ENCODE data around the gene TEX2. TPM values are rescaled to one million over a fixed set of nuclear protein-coding genes. Genes with fewer than 3 reads are reported as not detected.

TEX2 gene
- total and polyA plus RNA-seq, 2 experiments from 2014 or later, result 18.7 to 23.5 TPM

GRCh38 chr17:64304551-64304950, 41.5 kb upstream of the TEX2 start:
- H3K9me3 ChIP-seq (ENCODE audit: low read depth), result no peaks in the 10 kb centered on the region
- H3K4me3 ChIP-seq, result no peak overlapping the region
- H3K36me3 ChIP-seq, result no peaks in the 10 kb centered on the region
- no peak for TF ChIP-seq CTCF (IDR thresholded peaks at IDR 0.05; ENCODE audit: low read depth, low read length)
- no peaks in the 10 kb centered on the region for H3K4me1 ChIP-seq (ENCODE audit: low read depth)
- H3K27me3 ChIP-seq, result no peaks in the 10 kb centered on the region
- H3K27ac ChIP-seq, result no peak overlapping the region
- no peak for DNase-seq (ENCODE audit: low read depth in 1 of 2, low spot score in 1 of 2)

- TF ChIP-seq CTCF (IDR thresholded peaks at IDR 0.05; ENCODE audit: low read depth, low read length), result no peak
- Histone ChIP-seq H3K27ac (no peak overlapping the region), H3K4me3 (no peak overlapping the region), H3K27me3 (no peaks in the 10 kb centered on the region), H3K4me1 (ENCODE audit: low read depth) (no peaks in the 10 kb centered on the region), H3K36me3 (no peaks in the 10 kb centered on the region), H3K9me3 (ENCODE audit: low read depth) (no peaks in the 10 kb centered on the region)
- no peak for DNase-seq (ENCODE audit: low read depth in 1 of 2, low spot score in 1 of 2)
Observed at GRCh38 chr17:64300699-64300965, 37.6 kb upstream of the TEX2 start.

GRCh38 chr17:64297467-64298088, 34.5 kb upstream of the TEX2 start:
- no peak for TF ChIP-seq CTCF (IDR thresholded peaks at IDR 0.05; ENCODE audit: low read depth, low read length)
- Histone ChIP-seq H3K4me3 (no peak overlapping the region), H3K4me1 (ENCODE audit: low read depth) (no peaks in the 10 kb centered on the region), H3K36me3 (no peaks in the 10 kb centered on the region), H3K9me3 (ENCODE audit: low read depth) (no peaks in the 10 kb centered on the region), H3K27me3 (no peaks in the 10 kb centered on the region), H3K27ac (no peak overlapping the region)
- DNase-seq (ENCODE audit: low read depth in 1 of 2, low spot score in 1 of 2), result no peak

GRCh38 chr17:64296246-64296645, 33.2 kb upstream of the TEX2 start:
- no peaks in the 10 kb centered on the region for H3K27me3 ChIP-seq
- no peaks in the 10 kb centered on the region for H3K9me3 ChIP-seq (ENCODE audit: low read depth)
- H3K36me3 ChIP-seq, result no peaks in the 10 kb centered on the region

GRCh38 chr17:64295146-64295545, 32.1 kb upstream of the TEX2 start:
- DNase-seq (ENCODE audit: low read depth in 1 of 2, low spot score in 1 of 2), result no peak

More at GRCh38 chr17:64296246-64296645, 33.2 kb upstream of the TEX2 start:
- no peak for DNase-seq (ENCODE audit: low read depth in 1 of 2, low spot score in 1 of 2)
- no peaks in the 10 kb centered on the region for H3K4me1 ChIP-seq (ENCODE audit: low read depth)
- no peak overlapping the region for H3K4me3 ChIP-seq
- TF ChIP-seq CTCF (IDR thresholded peaks at IDR 0.05; ENCODE audit: low read depth, low read length), result no peak
- no peak overlapping the region for H3K27ac ChIP-seq

More at GRCh38 chr17:64295146-64295545, 32.1 kb upstream of the TEX2 start:
- Histone ChIP-seq H3K36me3 (no peaks in the 10 kb centered on the region), H3K27me3 (no peaks in the 10 kb centered on the region), H3K27ac (no peak overlapping the region), H3K4me3 (no peak overlapping the region), H3K9me3 (ENCODE audit: low read depth) (no peaks in the 10 kb centered on the region), H3K4me1 (ENCODE audit: low read depth) (no peaks in the 10 kb centered on the region)
- no peak for TF ChIP-seq CTCF (IDR thresholded peaks at IDR 0.05; ENCODE audit: low read depth, low read length)

Measured in cardiac muscle cell (in vitro differentiated cells and primary cell).